Upper lobe of right lung (tissue), 1 donor: ENCODE data around the gene ASCC1. TPM values are rescaled to one million over a fixed set of nuclear protein-coding genes. Genes with fewer than 3 reads are reported as not detected.

ENCODE experiments used
- ATAC-seq: fragments of 200-7000 bp; cut with Tn5 transposase; one replicate; pipeline ENCODE4 v1.9.1; 2020; ENCODE audit warnings: mild to moderate bottlenecking, moderate library complexity
- DNase-seq: peaks from one replicate; pipeline ENCODE4 v3.0.0-alpha.2; 2020
- H3K27ac ChIP-seq: fragments of 200-600 bp; one replicate; pipeline ENCODE4 v1.8.0; 2022
- H3K27me3 ChIP-seq: fragments of 200-600 bp; one replicate; pipeline ENCODE4 v1.8.0; 2022; ENCODE audit warnings: mild to moderate bottlenecking
- H3K36me3 ChIP-seq: fragments of 200-600 bp; one replicate; pipeline ENCODE4 v1.8.0; 2022
- H3K4me1 ChIP-seq: fragments of 200-600 bp; one replicate; pipeline ENCODE4 v1.8.0; 2022
- H3K4me3 ChIP-seq: fragments of 200-600 bp; one replicate; pipeline ENCODE4 v1.8.0; 2022; ENCODE audit warnings: mild to moderate bottlenecking
- H3K9me3 ChIP-seq: fragments of 200-600 bp; one replicate; pipeline ENCODE4 v1.8.0; 2022
- CTCF ChIP-seq: fragments of 200-600 bp; IDR thresholded peaks from one replicate; pipeline ENCODE4 v1.8.0; 2022; ENCODE audit warnings: antibody characterized with exemption
- intact Hi-C: fragments of 100-400 bp; cut with DNase I; formaldehyde crosslinking; loops from one replicate; pipeline ENCODE4 v1.11.0; 2022
- total RNA-seq: library from RNA; stranded (reverse); fragmentation: NEBNext Ultra II Directional; extraction: Animal tissue kit (Norgen Biotek cat#: 25700); gene quantifications from one replicate; pipeline ENCODE4 v1.2.1, GENCODE V29; 2021
- donor health status: DM: no; HTN: yes; CAD: no; lungs with severe emphysema.

ASCC1 gene
- total RNA-seq, 1 donor from 2014 or later: 27.4 TPM

- TF ChIP-seq CTCF: no peak
- no peak overlapping the region for H3K27ac ChIP-seq
- ATAC-seq: no peak
- no peak overlapping the region for H3K4me3 ChIP-seq
- intact Hi-C loops: no loop called here
- H3K9me3 ChIP-seq: no peaks in the 10 kb centered on the region
- peaks cover 22% of the 10 kb centered on the region for H3K27me3 ChIP-seq
- DNase-seq: no peak
- no peaks in the 10 kb centered on the region for H3K36me3 ChIP-seq
- peaks cover 14% of the 10 kb centered on the region for H3K4me1 ChIP-seq
Observed at GRCh38 chr10:72083790-72084459, 132.2 kb downstream of the ASCC1 start.

DNA sequence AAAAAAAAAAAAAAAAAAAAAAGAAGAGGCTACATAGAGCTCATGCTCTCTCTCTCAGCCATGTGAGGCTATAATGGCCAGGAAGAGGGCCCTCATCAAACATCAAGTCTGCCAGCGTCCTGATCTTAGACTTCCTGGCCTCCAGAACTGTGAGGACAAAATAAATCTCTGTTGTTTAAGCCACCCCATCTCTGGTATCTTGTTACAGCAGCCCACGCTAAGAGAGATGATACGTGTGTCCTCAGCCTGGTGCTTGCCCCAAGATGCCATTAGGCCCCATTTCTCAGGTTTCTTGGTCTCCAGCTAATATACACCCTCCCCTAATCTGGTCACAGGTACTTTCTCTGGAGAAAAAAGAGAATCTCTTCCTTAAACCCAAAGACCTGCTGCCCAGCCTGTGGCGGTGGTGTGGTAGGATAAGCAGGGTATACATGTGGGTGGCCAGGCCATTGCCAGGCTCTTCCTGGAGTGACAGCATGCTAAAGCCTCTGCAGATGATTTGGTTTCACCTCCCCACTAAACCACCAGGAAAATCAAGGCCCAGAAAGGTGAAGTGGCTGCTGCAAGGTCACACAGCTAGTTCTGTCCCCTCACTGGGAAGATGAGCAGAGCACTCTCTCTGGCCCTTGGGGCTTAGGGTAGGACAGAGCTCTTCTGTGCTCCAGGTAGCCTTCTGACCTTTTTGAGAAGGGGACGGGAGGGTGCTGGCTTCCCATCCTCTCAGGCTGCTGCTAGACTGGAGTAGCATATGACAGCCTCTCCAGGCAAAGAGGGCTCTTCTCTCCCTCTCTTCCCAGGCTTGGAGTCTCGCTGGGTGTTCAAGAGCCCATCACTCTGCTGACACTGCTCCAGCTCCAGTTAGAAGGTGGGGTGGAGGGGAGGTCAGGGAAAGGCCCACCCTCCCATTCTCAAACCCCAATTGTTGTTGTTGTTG is 133.0 kb downstream of the ASCC1 start:
- Histone ChIP-seq H3K4me1 (peaks cover 7% of the 10 kb centered on the region), H3K9me3 (no peaks in the 10 kb centered on the region), H3K27me3 (peaks cover 14% of the 10 kb centered on the region), H3K4me3 (no peak overlapping the region), H3K27ac (no peak overlapping the region), H3K36me3 (no peaks in the 10 kb centered on the region)
- ATAC-seq (no peak), DNase-seq (no peak)
- intact Hi-C loops: no loop called here
- TF ChIP-seq CTCF: no peak

GRCh38 chr10:72081772-72082590 is 134.1 kb downstream of the ASCC1 start:
- intact Hi-C loops: no loop called here
- H3K27ac ChIP-seq: peak overlapping the region; percentile 30
- H3K9me3 ChIP-seq: no peaks in the 10 kb centered on the region
- H3K36me3 ChIP-seq: no peaks in the 10 kb centered on the region
- DNase-seq (no peak), ATAC-seq (peak; percentile 57)
- peaks cover 3% of the 10 kb centered on the region for H3K4me1 ChIP-seq
- H3K4me3 ChIP-seq: no peak overlapping the region
- no peak for TF ChIP-seq CTCF
- peaks cover 3% of the 10 kb centered on the region for H3K27me3 ChIP-seq

DNA sequence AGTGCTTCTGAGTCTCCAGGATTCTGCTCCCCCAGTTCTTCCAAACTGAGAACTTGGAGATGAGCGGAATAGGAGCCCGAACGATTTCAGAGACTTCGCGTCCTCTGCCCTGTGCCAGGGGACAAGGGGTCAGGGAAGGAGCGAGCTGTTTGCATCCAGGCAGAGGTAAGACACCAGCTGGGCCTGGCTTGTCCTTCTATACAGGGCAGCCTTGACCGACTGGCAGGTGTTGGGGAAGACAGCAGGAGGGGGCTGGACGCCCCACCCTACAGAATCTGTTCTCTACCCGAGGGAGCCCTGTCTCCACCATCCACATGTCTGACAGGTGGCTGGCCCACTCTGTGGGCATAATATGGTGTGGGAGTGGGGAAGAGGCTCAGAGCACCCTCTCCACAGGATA is 134.9 kb downstream of the ASCC1 start:
- ATAC-seq (no peak), DNase-seq (no peak)
- TF ChIP-seq CTCF: no peak
- peak overlapping the region; percentile 30 for H3K27ac ChIP-seq
- H3K9me3 ChIP-seq: no peaks in the 10 kb centered on the region
- intact Hi-C loops: no loop called here
- no peaks in the 10 kb centered on the region for H3K27me3 ChIP-seq
- peaks cover 3% of the 10 kb centered on the region for H3K4me1 ChIP-seq
- no peak overlapping the region for H3K4me3 ChIP-seq
- no peaks in the 10 kb centered on the region for H3K36me3 ChIP-seq
